Prostate gland (tissue), 2 donors: Measurements from ENCODE around the gene CRY2. TPM values are rescaled to one million over a fixed set of nuclear protein-coding genes. Genes with fewer than 3 reads are reported as not detected.
"Not testable (repeated sequence)": the region's sequence is repeated elsewhere in the genome, so short reads cannot be mapped to it uniquely, and the experiment has no call there.

ENCODE experiments used
- DNase-seq: peaks from one replicate; pipeline ENCODE4 v3.0.0-alpha.2; 2019; ENCODE audit warnings: low spot score
- H3K27ac ChIP-seq, 2 donors: fragments of 200-600 bp; sonication (generic); 2 replicates each; pipeline ENCODE4 v1.5.1; 2017 to 2019
- H3K27me3 ChIP-seq: fragments of 200-600 bp; sonication (generic); replicated peaks from 2 replicates; pipeline ENCODE4 v1.5.1; 2019; ENCODE audit not compliant: insufficient read depth
- H3K36me3 ChIP-seq, 2 donors: fragments of 200-600 bp; sonication (generic); 1 replicate in 1 of 2; 2 replicates in 1 of 2; pipeline versions ENCODE4 v1.5.1 to v1.8.1; 2017 to 2019
- H3K4me1 ChIP-seq: fragments of 200-600 bp; sonication (generic); replicated peaks from 2 replicates; pipeline ENCODE4 v1.5.1; 2019
- H3K4me3 ChIP-seq, 2 donors: fragments of 200-600 bp; sonication (generic); 2 replicates each; pipeline ENCODE4 v1.5.1; 2017 to 2019
- H3K9me3 ChIP-seq: fragments of 200-600 bp; sonication (generic); 2 replicates; pipeline ENCODE4 v1.5.1; 2017
- POLR2A ChIP-seq: fragments of 450-650 bp; IDR thresholded peaks from one replicate; pipeline ENCODE4 v1.6.1; 2016; ENCODE audit warnings: antibody characterized with exemption, mild to moderate bottlenecking
- POLR2AphosphoS5 ChIP-seq: sonication (generic); formaldehyde crosslinking; IDR thresholded peaks from one replicate; pipeline ENCODE4 v1.6.1; 2017; ENCODE audit warnings: antibody characterized with exemption
- WGBS: methylation state at CpG from one replicate; pipeline ENCODE4 v1.1.5; 2018; 5-methylcytosine and 5-hydroxymethylcytosine counted together
- intact Hi-C: fragments of 100-400 bp; cut with DNase I; formaldehyde crosslinking; loops from one replicate; pipeline ENCODE4 v1.14.2; 2022
- total RNA-seq, 2 donors: library from RNA; depleted of rRNA; stranded (reverse); fragments of >200 nt; gene quantifications; one replicate each; pipeline ENCODE4 v1.1.0, GENCODE V29; 2016
- TF ChIP-seq, protein P1 (sequence below), 4 experiments: fragments of 200-600 bp in 2 of 4; fragments of 450-650 bp in 2 of 4; sonication (generic) in 2 of 4; IDR thresholded peaks; 1 replicate in 3 of 4; 2 replicates in 1 of 4; pipeline ENCODE4 v1.5.1; 2016 to 2019; ENCODE audit warnings: antibody characterized with exemption in 4 of 4, mild to moderate bottlenecking in 2 of 4, moderate library complexity in 2 of 4

Gene CRY2
- total RNA-seq, 2 donors from 2014 or later: 45.4 to 70.8 TPM

DNA sequence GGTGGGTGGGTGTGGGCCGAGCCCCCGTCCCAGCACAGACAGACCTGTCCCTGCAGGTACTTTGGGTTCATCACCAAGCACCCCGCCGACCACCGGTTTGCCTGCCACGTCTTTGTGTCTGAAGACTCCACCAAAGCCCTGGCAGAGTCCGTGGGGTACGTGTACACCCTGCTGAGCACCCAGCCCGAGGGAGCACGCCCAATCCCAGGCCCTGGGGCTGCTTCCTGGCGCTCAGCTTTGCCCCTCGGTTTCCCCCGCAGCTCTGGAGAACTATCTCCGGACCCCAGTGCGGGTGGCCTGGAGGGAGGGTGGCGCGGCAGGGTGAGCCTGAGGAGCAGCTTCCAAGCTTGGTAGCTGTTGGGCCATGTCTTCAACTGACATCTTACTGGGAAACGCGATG, 57.8 kb downstream of the CRY2 start:
- Histone ChIP-seq H3K4me1 (peaks cover 5% of the 10 kb centered on the region), H3K9me3 (no peaks in the 10 kb centered on the region), H3K27ac (no peak overlapping the region), H3K36me3 (no peaks in the 10 kb centered on the region), H3K4me3 (no peak overlapping the region), H3K27me3 (no peaks in the 10 kb centered on the region)
- 92% methylated on average over 18 of the region's 19 CpGs for WGBS
- DNase-seq: no peak
- TF ChIP-seq POLR2AphosphoS5 (no peak), POLR2A (no peak)
- TF ChIP-seq, protein P1, sequence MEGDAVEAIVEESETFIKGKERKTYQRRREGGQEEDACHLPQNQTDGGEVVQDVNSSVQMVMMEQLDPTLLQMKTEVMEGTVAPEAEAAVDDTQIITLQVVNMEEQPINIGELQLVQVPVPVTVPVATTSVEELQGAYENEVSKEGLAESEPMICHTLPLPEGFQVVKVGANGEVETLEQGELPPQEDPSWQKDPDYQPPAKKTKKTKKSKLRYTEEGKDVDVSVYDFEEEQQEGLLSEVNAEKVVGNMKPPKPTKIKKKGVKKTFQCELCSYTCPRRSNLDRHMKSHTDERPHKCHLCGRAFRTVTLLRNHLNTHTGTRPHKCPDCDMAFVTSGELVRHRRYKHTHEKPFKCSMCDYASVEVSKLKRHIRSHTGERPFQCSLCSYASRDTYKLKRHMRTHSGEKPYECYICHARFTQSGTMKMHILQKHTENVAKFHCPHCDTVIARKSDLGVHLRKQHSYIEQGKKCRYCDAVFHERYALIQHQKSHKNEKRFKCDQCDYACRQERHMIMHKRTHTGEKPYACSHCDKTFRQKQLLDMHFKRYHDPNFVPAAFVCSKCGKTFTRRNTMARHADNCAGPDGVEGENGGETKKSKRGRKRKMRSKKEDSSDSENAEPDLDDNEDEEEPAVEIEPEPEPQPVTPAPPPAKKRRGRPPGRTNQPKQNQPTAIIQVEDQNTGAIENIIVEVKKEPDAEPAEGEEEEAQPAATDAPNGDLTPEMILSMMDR (IDR thresholded peaks at IDR 0.05): no peak
- intact Hi-C loops: no loop called here

DNA sequence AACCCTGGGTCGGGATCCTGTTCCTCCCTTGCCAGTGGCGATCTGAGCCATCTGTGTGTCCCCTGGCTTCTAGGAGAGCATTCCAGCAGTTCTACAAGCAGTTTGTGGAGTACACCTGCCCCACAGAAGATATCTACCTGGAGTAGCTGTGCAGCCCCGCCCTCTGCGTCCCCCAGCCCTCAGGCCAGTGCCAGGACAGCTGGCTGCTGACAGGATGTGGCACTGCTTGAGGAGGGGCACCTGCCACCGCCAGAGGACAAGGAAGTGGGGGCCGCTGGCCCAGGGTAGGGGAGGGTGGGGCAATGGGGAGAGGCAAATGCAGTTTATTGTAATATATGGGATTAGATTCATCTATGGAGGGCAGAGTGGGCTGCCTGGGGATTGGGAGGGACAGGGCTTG, 58.3 kb downstream of the CRY2 start:
- 72% methylated on average over 6 of the region's 6 CpGs for WGBS
- H3K27ac ChIP-seq, intact Hi-C loops, DNase-seq, H3K27me3 ChIP-seq, H3K4me1 ChIP-seq, H3K4me3 ChIP-seq, H3K9me3 ChIP-seq, H3K36me3 ChIP-seq: not testable (repeated sequence)

DNA sequence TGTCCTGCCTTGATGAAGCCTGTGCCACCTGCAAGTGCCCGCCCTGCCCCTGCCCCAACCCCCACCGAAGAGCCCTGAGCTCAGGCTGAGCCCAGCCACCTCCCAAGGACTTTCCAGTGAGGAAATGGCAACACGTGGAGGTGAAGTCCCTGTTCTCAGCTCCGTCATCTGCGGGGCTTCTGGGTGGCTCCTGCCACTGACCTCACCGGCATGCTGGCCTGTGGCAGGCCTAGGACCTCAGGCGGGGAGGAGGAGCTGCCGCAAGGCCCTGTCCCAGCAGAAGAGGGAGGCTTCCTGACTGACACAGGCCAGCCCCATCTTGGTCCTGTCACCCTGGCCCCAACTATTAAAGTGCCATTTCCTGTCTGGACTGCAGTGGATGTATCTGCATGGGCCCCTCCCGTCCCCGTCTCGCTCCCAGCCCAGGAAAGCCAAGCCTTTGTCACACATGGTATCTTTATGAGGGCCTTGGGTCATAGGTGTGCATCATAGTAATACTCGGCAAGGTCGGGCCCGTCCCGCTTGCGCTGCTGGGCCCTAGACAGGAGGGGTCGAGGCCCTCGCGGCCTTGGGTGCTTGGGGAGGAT, 58.9 kb downstream of the CRY2 start:
- H3K4me1 ChIP-seq: no peaks in the 10 kb centered on the region
- H3K36me3 ChIP-seq: peaks cover 2 to 7% of the 10 kb centered on the region in 2 donors
- no peaks in the 10 kb centered on the region for H3K27me3 ChIP-seq
- TF ChIP-seq POLR2A (no peak), POLR2AphosphoS5 (no peak)
- TF ChIP-seq, protein P1 (IDR thresholded peaks at IDR 0.05): no peak
- no peak overlapping the region for H3K4me3 ChIP-seq
- H3K27ac ChIP-seq: no peak overlapping the region
- 81% methylated on average over 18 of the region's 19 CpGs for WGBS
- no peak for DNase-seq
- intact Hi-C loops: no loop called here
- H3K9me3 ChIP-seq: no peaks in the 10 kb centered on the region

DNA sequence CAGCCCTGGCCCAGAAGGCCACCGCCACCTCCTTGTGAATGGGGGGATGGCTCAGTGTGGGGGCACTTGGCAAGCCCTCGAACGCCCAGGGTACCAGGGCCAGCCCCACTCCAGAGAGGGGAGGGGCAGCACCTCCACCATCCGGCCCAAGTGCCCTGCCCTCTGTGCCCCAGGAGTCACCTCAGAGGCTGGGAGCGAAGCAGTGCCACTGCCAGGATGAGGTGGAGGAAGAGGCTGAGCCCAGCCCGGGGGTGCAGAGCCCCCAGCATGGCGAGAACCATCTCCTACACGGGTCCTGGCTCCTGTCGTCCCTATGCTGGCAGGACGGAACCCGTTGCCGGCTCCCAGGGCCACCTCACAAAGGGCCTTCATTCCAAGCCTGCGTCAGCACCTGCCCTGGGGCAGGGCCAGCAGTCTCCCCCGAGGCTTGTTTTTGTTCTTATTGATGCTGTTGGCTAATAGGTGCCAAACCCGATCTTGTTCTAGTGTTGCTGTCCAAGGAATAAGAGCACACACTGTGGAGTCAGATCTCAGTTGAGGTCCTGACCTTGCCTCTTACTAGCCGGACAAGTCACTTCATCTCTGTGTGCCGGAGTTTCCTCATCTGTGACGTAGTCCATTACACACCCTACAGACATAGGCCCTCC, 59.8 kb downstream of the CRY2 start, which contains the start of gene FREY1:
Gene FREY1 (minus strand): TSS at position 307 of the 647 bp plus-strand sequence. CDS start 26 bp downstream, at position 281.
- Histone ChIP-seq H3K4me3 (no peak within 1 kb of the TSS), H3K9me3 (no peaks in the 10 kb centered on the region), H3K27ac (no peak within 1 kb of the TSS), H3K36me3 (peaks cover 2 to 9% of the 10 kb centered on the region in 2 donors), H3K4me1 (no peaks in the 10 kb centered on the region), H3K27me3 (no peaks in the 10 kb centered on the region)
- 58% methylated on average over 16 of the region's 18 CpGs for WGBS
- DNase-seq: no peak
- TF ChIP-seq POLR2AphosphoS5 (no peak), POLR2A (no peak)
- TF ChIP-seq, protein P1 (IDR thresholded peaks at IDR 0.05): no peak
- intact Hi-C loops: no loop called here

DNA sequence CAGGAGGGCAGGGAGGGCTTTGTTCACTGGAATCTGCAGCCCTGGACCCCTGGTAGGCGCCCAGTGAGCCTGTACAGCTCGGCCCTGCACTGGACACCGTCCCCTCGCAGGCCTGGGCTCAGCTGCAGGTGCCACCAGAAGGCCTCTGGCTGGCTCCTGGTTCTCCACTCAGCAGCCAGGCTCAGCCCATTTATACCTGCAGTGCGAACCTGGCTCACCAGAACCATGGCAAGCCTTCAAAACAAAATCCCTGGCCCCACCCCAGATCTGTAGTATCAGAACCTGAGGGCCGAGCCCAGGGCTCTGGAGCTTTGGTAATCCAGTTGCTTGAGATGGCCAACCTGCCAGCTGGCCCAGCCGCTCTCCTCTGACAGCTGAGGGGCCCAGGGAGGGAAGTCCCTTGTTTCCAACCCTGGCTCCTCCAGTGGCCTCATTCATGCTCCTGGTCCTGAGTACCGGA, 60.7 kb downstream of the CRY2 start:
- intact Hi-C loops: no loop called here
- Histone ChIP-seq H3K27me3 (no peaks in the 10 kb centered on the region), H3K4me3 (no peak overlapping the region), H3K9me3 (no peaks in the 10 kb centered on the region), H3K4me1 (no peaks in the 10 kb centered on the region), H3K27ac (no peak overlapping the region), H3K36me3 (peaks cover 2 to 9% of the 10 kb centered on the region in 2 donors)
- TF ChIP-seq, protein P1 (IDR thresholded peaks at IDR 0.05): no peak
- TF ChIP-seq POLR2AphosphoS5 (no peak), POLR2A (no peak)
- DNase-seq: no peak
- 52% methylated on average over 8 of the region's 8 CpGs for WGBS
